ENCODE results near the gene WDR86.

- TF ChIP-seq CTCF (conservative IDR thresholded peaks at IDR 0.05; ENCODE audit: low read depth, low read length) (peak; percentile 93), POLR2A (IDR thresholded peaks at IDR 0.05; ENCODE audit: low read depth, low read length) (no peak), CEBPB (IDR thresholded peaks at IDR 0.05; ENCODE audit: low read depth, low read length) (no peak), FOS (IDR thresholded peaks at IDR 0.05; ENCODE audit: low read depth, low read length) (no peak), RAD21 (IDR thresholded peaks at IDR 0.05; ENCODE audit: low read length) (peak; percentile 82)
Observed at GRCh38 chr7:151448261-151449252, 38.7 kb upstream of the WDR86 start.
